Measurements from ENCODE around the gene TBX10. TPM values are rescaled to one million over a fixed set of nuclear protein-coding genes. Genes with fewer than 3 reads are reported as not detected.

Gene TBX10
- total and polyA plus RNA-seq, 2 donors (not counting 3 experiments of a cell fraction or from before 2014, with no cell fraction given), result not detected

GRCh38 chr11:67640758-67641337 lies 1.3 kb upstream of the TBX10 start:
- Histone ChIP-seq H3K27ac (ENCODE audit: insufficient read depth, low read depth, low read length) (no peak overlapping the region), H2AFZ (ENCODE audit: low read depth, low read length) (no peak overlapping the region), H3K79me2 (ENCODE audit: control insufficient read depth, insufficient read depth, low read length) (no peaks in the 10 kb centered on the region), H3K4me3 (replicated peaks in 1 of 3; ENCODE audit: insufficient read depth in 1 of 3, low read depth in 1 of 3, low read length in 3 of 3) (no peak overlapping the region), H4K20me1 (replicated peaks; ENCODE audit: control insufficient read depth, extremely low read depth, insufficient read depth, low read length) (no peaks in the 10 kb centered on the region), H3K27me3 (ENCODE audit: control insufficient read depth in 2 of 2, insufficient read depth in 2 of 2, low read length in 2 of 2) (no peaks in the 10 kb centered on the region), H3K9me1 (replicated peaks; ENCODE audit: control insufficient read depth, extremely low read depth, insufficient read depth, low read length) (no peaks in the 10 kb centered on the region), H3K36me3 (ENCODE audit: control insufficient read depth in 2 of 2, extremely low read depth in 1 of 2, insufficient read depth in 2 of 2, low read length in 2 of 2) (no peaks in the 10 kb centered on the region), H3K4me2 (ENCODE audit: insufficient read depth, low read length) (no peak overlapping the region), H3K4me1 (ENCODE audit: control insufficient read depth, extremely low read depth, insufficient read depth, low read length) (no peaks in the 10 kb centered on the region), H3K9ac (replicated peaks; ENCODE audit: extremely low read depth, insufficient read depth, low read length) (no peak overlapping the region), H3K9me3 (replicated peaks; ENCODE audit: control insufficient read depth, insufficient read depth, low read length) (no peaks in the 10 kb centered on the region)
- no TSS peak for BruUV-seq (replicated peaks)
- intact Hi-C loops (cut with micrococcal nuclease) (no loop called here), dilution Hi-C loops (cut with MboI; ENCODE audit: extremely low pct_ligation_motif_present, low sequenced_read_pairs) (no loop called here)
- TF ChIP-seq EZH2 (IDR thresholded peaks at IDR 0.05; ENCODE audit: borderline replicate concordance, low read depth, low read length, severe bottlenecking) (no peak), GATA2 (IDR thresholded peaks at IDR 0.05; ENCODE audit: insufficient read depth, insufficient read length, low read depth, low read length) (no peak), POLR2A (IDR thresholded peaks at IDR 0.05; ENCODE audit: low read depth, low read length) (no peak), POLR2AphosphoS5 (IDR thresholded peaks at IDR 0.05; ENCODE audit: insufficient read depth, low read depth, low read length) (no peak), JUN (IDR thresholded peaks at IDR 0.05; ENCODE audit: borderline replicate concordance, insufficient read depth, insufficient read length, low read depth) (no peak)
- TF ChIP-seq, protein P1, sequence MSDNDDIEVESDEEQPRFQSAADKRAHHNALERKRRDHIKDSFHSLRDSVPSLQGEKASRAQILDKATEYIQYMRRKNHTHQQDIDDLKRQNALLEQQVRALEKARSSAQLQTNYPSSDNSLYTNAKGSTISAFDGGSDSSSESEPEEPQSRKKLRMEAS (IDR thresholded peaks at IDR 0.05; ENCODE audit: insufficient read depth, insufficient read length), result no peak
- ChIA-PET POLR2A (interaction anchor here (0.6 kb wide), 1 partner anchor 60 kb away, joined by 3 read pairs; no protein-coding TSS in a partner anchor), CTCF (interaction anchor here (0.7 to 2.2 kb wide), 2 partner anchors 11 to 18 kb away, joined by 4 to 12 read pairs; partner anchors contain the start of gene NUDT8)
- FAIRE-seq (no peak), DNase-seq (ENCODE audit: low read depth, low spot score) (no peak)
